ENCODE results near the gene MYO19. TPM values are rescaled to one million over a fixed set of nuclear protein-coding genes. Genes with fewer than 3 reads are reported as not detected.

Gene MYO19
- total RNA-seq, 1 experiment from 2014 or later, result 72.2 TPM

DNA sequence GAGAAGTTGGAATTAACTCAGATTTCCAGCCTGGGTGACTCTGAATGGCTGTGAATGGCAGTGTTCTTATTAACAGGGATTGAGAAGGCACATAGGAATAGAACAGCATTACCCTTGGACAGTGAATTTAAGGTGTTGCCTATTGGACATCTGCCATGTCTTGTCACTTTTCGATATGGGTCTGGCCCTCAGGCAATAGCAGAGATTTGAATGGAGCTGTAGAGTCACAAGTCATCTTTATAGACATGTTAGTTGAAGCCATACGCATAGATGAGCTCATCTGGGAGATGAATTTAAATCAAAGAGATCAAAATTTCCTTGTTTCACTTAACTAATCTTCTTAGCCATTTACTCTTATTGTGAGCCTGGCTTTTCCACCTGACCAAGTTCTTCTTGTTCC lies 42.1 kb upstream of the MYO19 start:
- POLR2A ChIA-PET, result no interaction called here
- CTCF ChIA-PET, result interaction anchor here (0.9 to 1.5 kb wide), 2 partner anchors 25 to 39 kb away, joined by 3 to 5 read pairs; no protein-coding TSS in a partner anchor
- peaks cover 13% of the 10 kb centered on the region for H3K4me1 Mint-ChIP-seq (ENCODE audit: insufficient read depth, unreplicated experiment)
- H3K9me3 Mint-ChIP-seq (ENCODE audit: unreplicated experiment), result no peaks in the 10 kb centered on the region
- no peaks in the 10 kb centered on the region for H3K27me3 Mint-ChIP-seq (ENCODE audit: insufficient read depth, unreplicated experiment)
- H3K36me3 Mint-ChIP-seq (ENCODE audit: insufficient read depth, unreplicated experiment), result peaks cover 80% of the 10 kb centered on the region
- BruUV-seq (replicated peaks), result no TSS peak
- no peak for DNase-seq (ENCODE audit: unreplicated experiment)
- H3K27ac Mint-ChIP-seq (ENCODE audit: low read depth, unreplicated experiment), result no peak overlapping the region
- intact Hi-C loops (cut with micrococcal nuclease), result no loop called here
- H3K4me3 Mint-ChIP-seq (ENCODE audit: unreplicated experiment), result no peak overlapping the region
- TF ChIP-seq, protein P1, sequence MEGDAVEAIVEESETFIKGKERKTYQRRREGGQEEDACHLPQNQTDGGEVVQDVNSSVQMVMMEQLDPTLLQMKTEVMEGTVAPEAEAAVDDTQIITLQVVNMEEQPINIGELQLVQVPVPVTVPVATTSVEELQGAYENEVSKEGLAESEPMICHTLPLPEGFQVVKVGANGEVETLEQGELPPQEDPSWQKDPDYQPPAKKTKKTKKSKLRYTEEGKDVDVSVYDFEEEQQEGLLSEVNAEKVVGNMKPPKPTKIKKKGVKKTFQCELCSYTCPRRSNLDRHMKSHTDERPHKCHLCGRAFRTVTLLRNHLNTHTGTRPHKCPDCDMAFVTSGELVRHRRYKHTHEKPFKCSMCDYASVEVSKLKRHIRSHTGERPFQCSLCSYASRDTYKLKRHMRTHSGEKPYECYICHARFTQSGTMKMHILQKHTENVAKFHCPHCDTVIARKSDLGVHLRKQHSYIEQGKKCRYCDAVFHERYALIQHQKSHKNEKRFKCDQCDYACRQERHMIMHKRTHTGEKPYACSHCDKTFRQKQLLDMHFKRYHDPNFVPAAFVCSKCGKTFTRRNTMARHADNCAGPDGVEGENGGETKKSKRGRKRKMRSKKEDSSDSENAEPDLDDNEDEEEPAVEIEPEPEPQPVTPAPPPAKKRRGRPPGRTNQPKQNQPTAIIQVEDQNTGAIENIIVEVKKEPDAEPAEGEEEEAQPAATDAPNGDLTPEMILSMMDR (IDR thresholded peaks at IDR 0.05; ENCODE audit: unreplicated experiment), result no peak

DNA sequence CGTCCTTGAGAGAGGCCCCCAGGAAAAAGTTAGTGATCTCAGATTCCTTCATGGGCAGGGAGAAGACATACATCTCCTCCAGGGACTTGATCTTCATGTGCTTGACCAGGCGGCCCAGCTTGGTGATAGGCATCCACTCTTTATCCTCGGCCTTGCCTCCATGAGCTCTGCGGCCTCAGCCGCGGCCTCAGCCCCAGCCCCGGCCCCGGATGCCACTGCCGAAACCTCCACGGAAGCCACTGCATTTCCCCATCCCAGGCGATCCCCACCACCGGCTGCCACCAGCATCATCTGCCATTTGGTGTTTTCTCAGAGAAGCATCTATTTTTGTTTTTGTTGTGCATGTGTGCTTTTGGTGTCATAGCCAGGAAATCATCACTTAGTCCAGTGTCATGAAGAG lies 40.4 kb upstream of the MYO19 start:
- TF ChIP-seq, protein P1 (IDR thresholded peaks at IDR 0.05; ENCODE audit: unreplicated experiment), result no peak
- DNase-seq (ENCODE audit: unreplicated experiment), result no peak
- ChIA-PET POLR2A (interaction anchor here (1.0 kb wide), 1 partner anchor 29 kb away, joined by 3 read pairs; no protein-coding TSS in a partner anchor), CTCF (interaction anchor here (0.6 kb wide), 1 partner anchor 22 kb away, joined by 3 read pairs; no protein-coding TSS in a partner anchor)
- H3K4me3 Mint-ChIP-seq (ENCODE audit: unreplicated experiment), result no peak overlapping the region
- no peaks in the 10 kb centered on the region for H3K27me3 Mint-ChIP-seq (ENCODE audit: insufficient read depth, unreplicated experiment)
- no peak overlapping the region for H3K27ac Mint-ChIP-seq (ENCODE audit: low read depth, unreplicated experiment)
- intact Hi-C loops (cut with micrococcal nuclease), result no loop called here
- no peaks in the 10 kb centered on the region for H3K9me3 Mint-ChIP-seq (ENCODE audit: unreplicated experiment)
- peaks cover 79% of the 10 kb centered on the region for H3K36me3 Mint-ChIP-seq (ENCODE audit: insufficient read depth, unreplicated experiment)
- BruUV-seq (replicated peaks), result no TSS peak
- H3K4me1 Mint-ChIP-seq (ENCODE audit: insufficient read depth, unreplicated experiment), result peaks cover 13% of the 10 kb centered on the region

DNA sequence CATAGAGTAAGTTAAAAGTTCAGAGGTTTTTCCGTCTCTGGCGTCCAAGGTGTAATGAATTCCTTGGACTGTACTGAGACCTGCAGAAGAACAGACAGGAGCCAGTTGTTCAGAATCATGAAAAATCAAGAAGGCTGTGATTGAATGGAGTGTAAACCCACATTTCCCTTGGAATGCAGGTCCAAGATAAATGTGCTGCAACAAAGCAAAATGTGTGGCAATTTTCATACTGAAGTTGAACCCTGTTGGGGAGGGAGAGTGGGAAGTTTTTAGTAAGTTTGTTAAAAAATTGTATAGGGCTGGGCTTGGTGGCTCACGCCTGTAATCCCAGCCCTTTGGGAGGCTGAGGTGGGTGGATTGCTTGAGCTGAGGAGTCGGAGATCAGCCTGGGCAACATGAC lies 31.4 kb upstream of the MYO19 start:
- TF ChIP-seq, protein P1 (IDR thresholded peaks at IDR 0.05; ENCODE audit: unreplicated experiment), result no peak
- H3K27ac Mint-ChIP-seq (ENCODE audit: low read depth, unreplicated experiment), result peak overlapping the region; percentile 59
- no peaks in the 10 kb centered on the region for H3K4me1 Mint-ChIP-seq (ENCODE audit: insufficient read depth, unreplicated experiment)
- POLR2A ChIA-PET, result interaction anchor here (0.8 to 2.0 kb wide), 3 partner anchors 14 to 20 kb away, joined by 3 to 11 read pairs (median 5); no protein-coding TSS in a partner anchor
- peaks cover 95% of the 10 kb centered on the region for H3K36me3 Mint-ChIP-seq (ENCODE audit: insufficient read depth, unreplicated experiment)
- H3K9me3 Mint-ChIP-seq (ENCODE audit: unreplicated experiment), result no peaks in the 10 kb centered on the region
- CTCF ChIA-PET, result interaction anchor here (0.6 to 1.5 kb wide), 2 partner anchors 8 to 20 kb away, joined by 3 to 4 read pairs; no protein-coding TSS in a partner anchor
- DNase-seq (ENCODE audit: unreplicated experiment), result no peak
- no TSS peak for BruUV-seq (replicated peaks)
- intact Hi-C loops (cut with micrococcal nuclease), result no loop called here
- no peaks in the 10 kb centered on the region for H3K27me3 Mint-ChIP-seq (ENCODE audit: insufficient read depth, unreplicated experiment)
- no peak overlapping the region for H3K4me3 Mint-ChIP-seq (ENCODE audit: unreplicated experiment)

DNA sequence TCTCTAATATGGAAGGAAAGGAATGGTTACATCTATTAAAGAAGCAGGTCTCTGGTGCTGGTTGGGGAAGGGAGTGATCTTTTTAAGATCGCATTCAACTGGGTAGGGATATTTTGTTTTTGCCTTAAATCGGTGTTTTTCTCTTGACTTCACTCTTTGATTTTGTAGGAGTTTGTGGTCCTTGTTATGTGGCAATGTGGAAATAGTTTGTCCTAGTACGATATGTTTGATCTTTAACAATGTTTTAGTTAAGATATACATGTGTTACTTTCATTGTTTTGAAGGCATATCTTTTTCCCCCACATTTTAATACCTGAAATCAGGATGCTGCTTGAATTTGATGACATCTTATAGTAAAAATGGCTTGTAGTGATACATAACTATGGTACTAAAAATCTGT lies 18.8 kb upstream of the MYO19 start:
- no TSS peak for BruUV-seq (replicated peaks)
- no peaks in the 10 kb centered on the region for H3K27me3 Mint-ChIP-seq (ENCODE audit: insufficient read depth, unreplicated experiment)
- peaks cover 21% of the 10 kb centered on the region for H3K4me1 Mint-ChIP-seq (ENCODE audit: insufficient read depth, unreplicated experiment)
- no peak overlapping the region for H3K4me3 Mint-ChIP-seq (ENCODE audit: unreplicated experiment)
- intact Hi-C loops (cut with micrococcal nuclease), result loop anchor here (2.0 kb wide), 1 partner anchor 37 kb away; the partner anchor contains the start of gene DHRS11
- POLR2A ChIA-PET, result interaction anchor here (1.7 kb wide), 1 partner anchor 9 kb away, joined by 10 read pairs; the partner anchor contains the start of gene GGNBP2
- peaks cover 73% of the 10 kb centered on the region for H3K36me3 Mint-ChIP-seq (ENCODE audit: insufficient read depth, unreplicated experiment)
- DNase-seq (ENCODE audit: unreplicated experiment), result no peak
- CTCF ChIA-PET, result interaction anchor here (0.6 kb wide), 1 partner anchor 21 kb away, joined by 3 read pairs; no protein-coding TSS in a partner anchor
- TF ChIP-seq, protein P1 (IDR thresholded peaks at IDR 0.05; ENCODE audit: unreplicated experiment), result no peak
- no peaks in the 10 kb centered on the region for H3K9me3 Mint-ChIP-seq (ENCODE audit: unreplicated experiment)
- no peak overlapping the region for H3K27ac Mint-ChIP-seq (ENCODE audit: low read depth, unreplicated experiment)

Data from MCF 10A (cell line).